Transverse colon (tissue), 4 donors: ENCODE measurements around the gene ESR1. TPM values are rescaled to one million over a fixed set of nuclear protein-coding genes. Genes with fewer than 3 reads are reported as not detected.
A peak's percentile ranks its signal among the peaks of the same experiment; 100 is the strongest.

Experiments
- DNase-seq: peaks from one replicate; pipeline ENCODE4 v3.0.0-alpha.2; 2019
- H3K27ac ChIP-seq, 4 donors: fragments of 200-600 bp; sonication (generic); 2 replicates each; pipeline ENCODE4 v1.5.1; 2016 to 2018; ENCODE audit warnings: inconsistent platforms in 4 of 4
- H3K27me3 ChIP-seq: fragments of 200-600 bp; sonication (generic); 2 replicates; pipeline ENCODE4 v1.5.1; 2017; ENCODE audit warnings: inconsistent platforms
- H3K36me3 ChIP-seq, 4 donors: fragments of 200-600 bp; sonication (generic); 2 replicates each; pipeline ENCODE4 v1.5.1; 2017 to 2019; ENCODE audit warnings: inconsistent platforms in 4 of 4
- H3K4me1 ChIP-seq, 4 donors: fragments of 200-600 bp; sonication (generic); 2 replicates each; pipeline ENCODE4 v1.5.1; 2017 to 2020; ENCODE audit warnings: inconsistent platforms in 4 of 4
- H3K4me3 ChIP-seq, 4 donors: fragments of 200-600 bp; sonication (generic); 1 replicate in 1 of 4; 2 replicates in 3 of 4; pipeline versions ENCODE4 v1.5.1 to v1.6.1; 2017 to 2019; ENCODE audit warnings: inconsistent platforms in 4 of 4
- H3K9me3 ChIP-seq, 2 donors: fragments of 200-600 bp; sonication (generic); 2 replicates each; pipeline ENCODE4 v1.5.1; 2017 to 2019; ENCODE audit warnings: inconsistent platforms in 2 of 2
- CTCF ChIP-seq, 5 experiments: fragments of 200-600 bp in 3 of 5; fragments of 450-650 bp in 2 of 5; sonication (generic) in 3 of 5; IDR thresholded peaks; 1 replicate in 2 of 5; 2 replicates in 3 of 5; pipeline ENCODE4 v1.5.1; 2016 to 2017; ENCODE audit warnings: antibody characterized with exemption in 5 of 5, inconsistent platforms in 3 of 5, mild to moderate bottlenecking in 2 of 5, moderate library complexity in 1 of 5
- EP300 ChIP-seq: sonication (generic); formaldehyde crosslinking; IDR thresholded peaks from one replicate; pipeline ENCODE4 v1.6.1; 2017; ENCODE audit warnings: antibody characterized with exemption, low read depth
- POLR2A ChIP-seq: fragments of 450-650 bp; IDR thresholded peaks from one replicate; pipeline ENCODE4 v1.6.1; 2016; ENCODE audit warnings: antibody characterized with exemption, mild to moderate bottlenecking, moderate library complexity
- POLR2AphosphoS5 ChIP-seq, 3 donors: sonication (generic); formaldehyde crosslinking; IDR thresholded peaks; one replicate each; pipeline ENCODE4 v1.6.1; 2016; ENCODE audit warnings: antibody characterized with exemption in 3 of 3
- WGBS, 2 donors: methylation state at CpG; one replicate each; pipeline ENCODE4 v1.1.5; 2018; ENCODE audit warnings: low coverage in 1 of 2; 5-methylcytosine and 5-hydroxymethylcytosine counted together
- in situ Hi-C, 4 donors: fragments of 200-750 bp; cut with MboI; loops; one replicate each; pipeline versions ENCODE4 v1.15.0 to v1.15.1; 2017; ENCODE audit warnings: low sequenced_read_pairs in 3 of 4, low pct_ligation_motif_present in 1 of 4, low pct_unique_long_range_greater_than_20kb in 1 of 4
- intact Hi-C: fragments of 100-400 bp; cut with DNase I; formaldehyde crosslinking; loops from one replicate; pipeline ENCODE4 v1.15.1; 2023; ENCODE audit warnings: low total_unique reads
- total RNA-seq, 4 donors: library from RNA; depleted of rRNA; stranded (reverse); fragments of >200 nt; gene quantifications; one replicate each; pipeline ENCODE4 v1.1.0, GENCODE V29; 2016

Gene ESR1
- total RNA-seq, 4 donors from 2014 or later: 0.37 to 0.48 (median 0.41) TPM; not detected in 1

GRCh38 chr6:152121910-152122309, 314.4 kb downstream of the ESR1 start:
- no peak overlapping the region for H3K4me3 ChIP-seq

GRCh38 chr6:152122434-152122833, 315.0 kb downstream of the ESR1 start:
- TF ChIP-seq CTCF (IDR thresholded peaks at IDR 0.05): no peak
- no peak for TF ChIP-seq POLR2A
- no peak for TF ChIP-seq EP300
- TF ChIP-seq POLR2AphosphoS5 (IDR thresholded peaks at IDR 0.05): no peak
- intact Hi-C loops (no loop called here), in situ Hi-C loops (loop anchor here in 2 of 4 donors (10.0 to 25.0 kb wide), 2 partner anchors 358 to 435 kb away; no protein-coding TSS in a partner anchor)
- Histone ChIP-seq H3K36me3 (peaks cover 0 to 11% (median 0%) of the 10 kb centered on the region in 4 donors), H3K4me3 (no peak overlapping the region), H3K4me1 (no peaks in the 10 kb centered on the region), H3K27ac (no peak overlapping the region), H3K27me3 (no peaks in the 10 kb centered on the region), H3K9me3 (no peaks in the 10 kb centered on the region)
- 90 to 100% methylated on average over 1 to 12 of the region's 12 CpGs for WGBS, 2 donors
- DNase-seq: no peak

More at GRCh38 chr6:152121910-152122309, 314.4 kb downstream of the ESR1 start:
- Histone ChIP-seq H3K36me3 (peaks cover 0 to 11% (median 0%) of the 10 kb centered on the region in 4 donors), H3K27me3 (no peaks in the 10 kb centered on the region), H3K27ac (no peak overlapping the region), H3K9me3 (no peaks in the 10 kb centered on the region), H3K4me1 (no peaks in the 10 kb centered on the region)
- no peak for DNase-seq
- 71 to 92% methylated on average over 2 to 3 of the region's 3 CpGs for WGBS, 2 donors
- TF ChIP-seq CTCF (IDR thresholded peaks at IDR 0.05): no peak
- TF ChIP-seq EP300: no peak
- no peak for TF ChIP-seq POLR2A
- no peak for TF ChIP-seq POLR2AphosphoS5 (IDR thresholded peaks at IDR 0.05)
- intact Hi-C loops (no loop called here), in situ Hi-C loops (loop anchor here in 2 of 4 donors (10.0 to 25.0 kb wide), 2 partner anchors 357 to 435 kb away; no protein-coding TSS in a partner anchor)

GRCh38 chr6:152123076-152123475, 315.6 kb downstream of the ESR1 start:
- intact Hi-C loops (no loop called here), in situ Hi-C loops (loop anchor here in 2 of 4 donors (10.0 to 25.0 kb wide), 2 partner anchors 358 to 436 kb away; no protein-coding TSS in a partner anchor)
- DNase-seq: no peak
- TF ChIP-seq CTCF (IDR thresholded peaks at IDR 0.05) (no peak), POLR2A (no peak)
- Histone ChIP-seq H3K36me3 (peaks cover 0 to 11% (median 0%) of the 10 kb centered on the region in 4 donors), H3K9me3 (no peaks in the 10 kb centered on the region), H3K27ac (no peak overlapping the region), H3K27me3 (no peaks in the 10 kb centered on the region), H3K4me1 (no peaks in the 10 kb centered on the region), H3K4me3 (no peak overlapping the region)
- WGBS, 2 donors: 90% methylated on average over 3 of the region's 3 CpGs; no CpG with 5 or more reads in 1 of the 2 donors

GRCh38 chr6:152124429-152125074, 317.1 kb downstream of the ESR1 start:
- Histone ChIP-seq H3K36me3 (peaks cover 0 to 11% (median 0%) of the 10 kb centered on the region in 4 donors), H3K4me3 (no peak overlapping the region), H3K4me1 (peaks cover 0 to 3% (median 0%) of the 10 kb centered on the region in 4 donors), H3K9me3 (no peaks in the 10 kb centered on the region), H3K27me3 (no peaks in the 10 kb centered on the region), H3K27ac (no peak overlapping the region)
- WGBS, 2 donors: 54 to 80% methylated on average over 2 to 3 of the region's 3 CpGs
- intact Hi-C loops: no loop called here
- TF ChIP-seq CTCF (IDR thresholded peaks at IDR 0.05) (peak; percentile 45 to 68 (median 64)), POLR2A (no peak), POLR2AphosphoS5 (IDR thresholded peaks at IDR 0.05) (no peak), EP300 (no peak)
- in situ Hi-C loops: loop anchor here in 2 of 4 donors (10.0 to 25.0 kb wide), 2 partner anchors 360 to 437 kb away; no protein-coding TSS in a partner anchor
- DNase-seq: no peak
